ENCODE results near the gene CNN2. TPM values are rescaled to one million over a fixed set of nuclear protein-coding genes. Genes with fewer than 3 reads are reported as not detected.

Gene CNN2
- total RNA-seq, 6 experiments from 2014 or later = 483 to 579 (median 507) TPM

DNA sequence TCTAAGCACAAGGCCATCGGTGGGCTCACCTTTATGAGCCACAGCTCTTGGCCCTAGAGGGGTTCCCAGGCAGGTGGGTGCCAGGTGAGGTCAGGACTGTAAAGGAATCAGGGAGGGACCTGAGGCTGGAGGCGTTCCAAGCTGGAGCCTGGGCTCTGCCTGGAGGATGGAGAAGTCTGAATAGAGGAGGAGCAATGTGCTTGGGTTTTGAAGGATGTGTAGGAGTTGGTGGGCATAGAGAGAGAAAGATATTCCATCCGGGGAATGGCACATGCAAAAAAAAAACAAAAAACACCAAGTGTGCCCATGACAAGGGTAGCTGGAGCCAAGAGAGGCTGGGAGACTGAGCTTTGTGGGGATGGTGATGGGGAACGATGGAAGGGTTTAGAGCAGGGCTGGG lies 23.8 kb upstream of the CNN2 start:
- Mint-ChIP-seq H3K27ac (no peak overlapping the region), H3K27me3 (ENCODE audit: insufficient read depth) (peaks cover 14% of the 10 kb centered on the region), H3K4me3 (no peak overlapping the region), H3K9me3 (peaks cover 4% of the 10 kb centered on the region; the same call in 1 of the 2 replicates), H3K36me3 (ENCODE audit: low read depth) (no peaks in the 10 kb centered on the region), H3K4me1 (ENCODE audit: low read depth) (no peaks in the 10 kb centered on the region)
- DNase-seq = no peak
- TF ChIP-seq, protein P1, sequence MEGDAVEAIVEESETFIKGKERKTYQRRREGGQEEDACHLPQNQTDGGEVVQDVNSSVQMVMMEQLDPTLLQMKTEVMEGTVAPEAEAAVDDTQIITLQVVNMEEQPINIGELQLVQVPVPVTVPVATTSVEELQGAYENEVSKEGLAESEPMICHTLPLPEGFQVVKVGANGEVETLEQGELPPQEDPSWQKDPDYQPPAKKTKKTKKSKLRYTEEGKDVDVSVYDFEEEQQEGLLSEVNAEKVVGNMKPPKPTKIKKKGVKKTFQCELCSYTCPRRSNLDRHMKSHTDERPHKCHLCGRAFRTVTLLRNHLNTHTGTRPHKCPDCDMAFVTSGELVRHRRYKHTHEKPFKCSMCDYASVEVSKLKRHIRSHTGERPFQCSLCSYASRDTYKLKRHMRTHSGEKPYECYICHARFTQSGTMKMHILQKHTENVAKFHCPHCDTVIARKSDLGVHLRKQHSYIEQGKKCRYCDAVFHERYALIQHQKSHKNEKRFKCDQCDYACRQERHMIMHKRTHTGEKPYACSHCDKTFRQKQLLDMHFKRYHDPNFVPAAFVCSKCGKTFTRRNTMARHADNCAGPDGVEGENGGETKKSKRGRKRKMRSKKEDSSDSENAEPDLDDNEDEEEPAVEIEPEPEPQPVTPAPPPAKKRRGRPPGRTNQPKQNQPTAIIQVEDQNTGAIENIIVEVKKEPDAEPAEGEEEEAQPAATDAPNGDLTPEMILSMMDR (IDR thresholded peaks at IDR 0.05) = no peak

DNA sequence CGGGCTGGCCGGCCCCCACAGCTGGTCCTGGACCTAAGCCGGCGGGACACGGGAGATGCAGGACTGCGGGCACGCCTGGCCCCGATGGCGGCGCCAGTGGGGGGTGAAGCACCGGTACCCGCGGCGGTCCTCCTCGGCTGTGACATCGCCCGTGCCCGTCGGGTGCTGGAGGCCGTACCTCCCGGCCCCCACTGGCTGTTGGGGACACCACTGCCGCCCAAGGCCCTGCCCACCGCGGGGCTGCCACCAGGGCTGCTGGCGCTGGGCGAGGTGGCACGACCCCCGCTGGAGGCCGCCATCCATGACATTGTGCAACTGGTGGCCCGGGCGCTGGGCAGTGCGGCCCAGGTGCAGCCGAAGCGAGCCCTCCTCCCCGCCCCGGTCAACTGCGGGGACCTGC lies 23.1 kb upstream of the CNN2 start:
- TF ChIP-seq, protein P1 (IDR thresholded peaks at IDR 0.05) = no peak
- no peak overlapping the region for H3K4me3 Mint-ChIP-seq
- peaks cover 4% of the 10 kb centered on the region; the same call in 1 of the 2 replicates for H3K9me3 Mint-ChIP-seq
- H3K27ac Mint-ChIP-seq = no peak overlapping the region
- peaks cover 10% of the 10 kb centered on the region for H3K27me3 Mint-ChIP-seq (ENCODE audit: insufficient read depth)
- no peaks in the 10 kb centered on the region for H3K36me3 Mint-ChIP-seq (ENCODE audit: low read depth)
- DNase-seq = no peak
- H3K4me1 Mint-ChIP-seq (ENCODE audit: low read depth) = no peaks in the 10 kb centered on the region

DNA sequence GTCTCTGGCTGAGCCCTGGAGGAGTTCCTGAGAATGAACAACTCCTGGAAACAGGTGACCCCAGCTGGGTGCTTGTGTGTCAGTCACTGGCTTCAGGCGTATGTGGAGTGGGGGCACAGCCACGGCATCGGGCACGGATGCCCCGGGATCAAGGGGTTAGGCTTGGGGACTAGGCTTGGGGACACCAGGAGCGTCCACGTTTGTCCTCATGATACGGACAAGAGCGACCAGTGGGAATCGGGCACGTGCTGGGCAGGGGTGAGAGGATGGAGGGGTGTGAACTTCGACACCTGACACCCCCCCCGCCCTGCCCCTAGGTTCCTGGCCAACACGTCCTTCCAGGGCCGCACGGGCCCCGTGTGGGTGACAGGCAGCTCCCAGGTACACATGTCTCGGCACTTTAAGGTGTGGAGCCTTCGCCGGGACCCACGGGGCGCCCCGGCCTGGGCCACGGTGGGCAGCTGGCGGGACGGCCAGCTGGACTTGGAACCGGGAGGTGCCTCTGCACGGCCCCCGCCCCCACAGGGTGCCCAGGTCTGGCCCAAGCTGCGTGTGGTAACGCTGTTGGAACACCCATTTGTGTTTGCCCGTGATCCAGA lies 22.1 kb upstream of the CNN2 start:
- Mint-ChIP-seq H3K27ac (no peak overlapping the region), H3K4me3 (no peak overlapping the region), H3K4me1 (ENCODE audit: low read depth) (no peaks in the 10 kb centered on the region), H3K27me3 (ENCODE audit: insufficient read depth) (peaks cover 5% of the 10 kb centered on the region), H3K36me3 (ENCODE audit: low read depth) (no peaks in the 10 kb centered on the region), H3K9me3 (peaks cover 4% of the 10 kb centered on the region; the same call in 1 of the 2 replicates)
- TF ChIP-seq, protein P1 (IDR thresholded peaks at IDR 0.05) = no peak
- DNase-seq = no peak

DNA sequence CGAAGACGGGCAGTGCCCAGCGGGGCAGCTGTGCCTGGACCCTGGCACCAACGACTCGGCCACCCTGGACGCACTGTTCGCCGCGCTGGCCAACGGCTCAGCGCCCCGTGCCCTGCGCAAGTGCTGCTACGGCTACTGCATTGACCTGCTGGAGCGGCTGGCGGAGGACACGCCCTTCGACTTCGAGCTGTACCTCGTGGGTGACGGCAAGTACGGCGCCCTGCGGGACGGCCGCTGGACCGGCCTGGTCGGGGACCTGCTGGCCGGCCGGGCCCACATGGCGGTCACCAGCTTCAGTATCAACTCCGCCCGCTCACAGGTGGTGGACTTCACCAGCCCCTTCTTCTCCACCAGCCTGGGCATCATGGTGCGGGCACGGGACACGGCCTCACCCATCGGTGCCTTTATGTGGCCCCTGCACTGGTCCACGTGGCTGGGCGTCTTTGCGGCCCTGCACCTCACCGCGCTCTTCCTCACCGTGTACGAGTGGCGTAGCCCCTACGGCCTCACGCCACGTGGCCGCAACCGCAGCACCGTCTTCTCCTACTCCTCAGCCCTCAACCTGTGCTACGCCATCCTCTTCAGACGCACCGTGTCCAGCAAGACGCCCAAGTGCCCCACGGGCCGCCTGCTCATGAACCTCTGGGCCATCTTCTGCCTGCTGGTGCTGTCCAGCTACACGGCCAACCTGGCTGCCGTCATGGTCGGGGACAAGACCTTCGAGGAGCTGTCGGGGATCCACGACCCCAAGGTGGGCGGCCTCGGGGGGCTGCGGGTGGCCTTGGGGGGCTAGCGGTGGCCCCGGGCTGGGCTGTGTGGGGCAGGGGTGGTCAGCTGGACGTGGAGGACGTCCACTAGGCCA lies 21.4 kb upstream of the CNN2 start:
- TF ChIP-seq, protein P1 (IDR thresholded peaks at IDR 0.05) = no peak
- H3K27ac Mint-ChIP-seq = no peak overlapping the region
- no peaks in the 10 kb centered on the region for H3K36me3 Mint-ChIP-seq (ENCODE audit: low read depth)
- H3K9me3 Mint-ChIP-seq = peaks cover 4% of the 10 kb centered on the region; the same call in 1 of the 2 replicates
- H3K27me3 Mint-ChIP-seq (ENCODE audit: insufficient read depth) = peaks cover 5% of the 10 kb centered on the region
- H3K4me1 Mint-ChIP-seq (ENCODE audit: low read depth) = peaks cover 4% of the 10 kb centered on the region; the same call in 1 of the 2 replicates
- no peak overlapping the region for H3K4me3 Mint-ChIP-seq
- no peak for DNase-seq

DNA sequence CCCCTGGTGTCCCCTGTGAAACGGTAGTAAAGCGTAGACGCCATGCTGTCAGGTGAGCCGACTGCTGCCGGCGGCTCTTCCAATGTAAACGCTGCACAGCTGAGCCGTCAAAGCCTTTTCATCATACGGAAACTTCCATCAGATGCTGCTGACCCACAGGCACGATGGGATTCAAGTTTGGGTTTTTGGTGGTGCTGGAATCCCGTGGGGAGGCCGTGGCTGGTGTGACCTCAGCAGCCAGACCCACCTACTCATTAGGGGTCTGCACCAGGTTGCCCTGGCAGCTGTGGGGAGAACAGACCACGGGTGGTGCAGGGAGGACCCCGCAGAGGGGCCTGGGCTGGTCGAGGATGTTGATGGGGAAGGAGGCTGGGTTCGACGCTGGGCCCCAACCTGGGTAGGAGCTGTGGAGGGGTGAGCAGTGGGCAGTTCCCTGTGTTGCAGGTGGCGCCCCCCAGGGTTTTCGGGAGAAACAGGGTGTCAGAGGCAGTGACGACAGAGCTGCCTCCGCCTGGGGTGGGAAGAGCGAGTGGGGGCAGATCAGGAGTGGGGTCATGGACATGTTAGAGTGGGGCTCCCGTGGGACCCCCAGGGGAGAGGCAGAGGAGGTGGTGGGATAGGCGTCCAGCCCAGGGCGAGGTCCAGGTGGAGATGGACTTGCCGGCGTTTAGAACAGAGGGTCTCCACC lies 19.6 kb upstream of the CNN2 start:
- TF ChIP-seq, protein P1 (IDR thresholded peaks at IDR 0.05) = no peak; the same call in 1 of the 2 replicates
- peaks cover 5% of the 10 kb centered on the region for H3K27me3 Mint-ChIP-seq (ENCODE audit: insufficient read depth)
- no peak overlapping the region for H3K4me3 Mint-ChIP-seq
- peaks cover 4% of the 10 kb centered on the region; the same call in 1 of the 2 replicates for H3K9me3 Mint-ChIP-seq
- H3K36me3 Mint-ChIP-seq (ENCODE audit: low read depth) = no peaks in the 10 kb centered on the region
- peaks cover 5% of the 10 kb centered on the region; the same call in 1 of the 2 replicates for H3K4me1 Mint-ChIP-seq (ENCODE audit: low read depth)
- no peak overlapping the region for H3K27ac Mint-ChIP-seq
- no peak for DNase-seq
